ENCODE measurements around the gene WDR33. TPM values are rescaled to one million over a fixed set of nuclear protein-coding genes. Genes with fewer than 3 reads are reported as not detected.

The WDR33 gene
- total and polyA plus RNA-seq, 9 of the 15 experiments (the other 6 are each of a cell fraction or from before 2014, with no cell fraction given) = 24.2 to 57.4 (median 38.4) TPM

GRCh38 chr2:127799926-127800325 lies 11.0 kb downstream of the WDR33 start:
- Histone ChIP-seq H3K4me2 (ENCODE audit: insufficient read depth, low read length) (no peak overlapping the region), H3K9me1 (ENCODE audit: control insufficient read depth, insufficient read depth, low read length) (no peaks in the 10 kb centered on the region), H3K79me2 (ENCODE audit: control insufficient read depth, insufficient read depth, low read length) (peaks cover 100% of the 10 kb centered on the region), H4K20me1 (replicated peaks; ENCODE audit: control insufficient read depth, insufficient read depth, low read length) (peaks cover 6% of the 10 kb centered on the region; the same call in 1 of the 2 replicates), H3K36me3 (ENCODE audit: control insufficient read depth, insufficient read depth, low read length) (peaks cover 46% of the 10 kb centered on the region), H3K27ac (ENCODE audit: extremely low read depth, low read depth, low read length) (no peak overlapping the region), H3K9ac (ENCODE audit: insufficient read depth in 1 of 2, low read depth in 2 of 2, low read length in 2 of 2) (no peak overlapping the region), H3K27me3 (ENCODE audit: control insufficient read depth in 2 of 2, insufficient read depth in 2 of 2, low read length in 2 of 2) (no peaks in the 10 kb centered on the region), H3K9me3 (replicated peaks; ENCODE audit: control insufficient read depth, insufficient read depth, low read depth, low read length) (no peaks in the 10 kb centered on the region), H3K4me3 (no peak overlapping the region), H2AFZ (ENCODE audit: low read depth, low read length) (no peak overlapping the region), H3K4me1 (replicated peaks in 1 of 2; ENCODE audit: control insufficient read depth in 2 of 2, insufficient read depth in 2 of 2, low read length in 2 of 2) (peaks cover 0 to 6% of the 10 kb centered on the region in 2 experiments; a peak in 2 of 5 replicates)
- in situ Hi-C loops (cut with MboI) = no loop called here
- ChIA-PET CTCF (ENCODE audit: low intra/inter-chr PET ratio) (no interaction called here), POLR2A (interaction anchor here (1.0 to 1.3 kb wide), 2 partner anchors 10 to 44 kb away, joined by 3 read pairs; no protein-coding TSS in a partner anchor)
- DNase-seq (ENCODE audit: extremely low read depth in 1 of 4, low spot score in 3 of 4) = no peak
- 98% methylated on average over 3 of the region's 3 CpGs for WGBS (ENCODE audit: insufficient coverage, low coverage, missing lambda C conversion rate)
- FAIRE-seq = no peak
- no peak for TF ChIP-seq ZBTB11 (CRISPR knock-in tag; IDR thresholded peaks at IDR 0.05)
- no peak for TF ChIP-seq EP300 (IDR thresholded peaks at IDR 0.05; ENCODE audit: low read length)
- TF ChIP-seq CREB3L1 (IDR thresholded peaks at IDR 0.05; ENCODE audit: borderline replicate concordance, low read depth) = no peak
- ATAC-seq = no peak
- no TSS peak for BruUV-seq (replicated peaks)
- intact Hi-C loops (cut with micrococcal nuclease) = no loop called here
